Measurements from ENCODE around the gene MADD.

The MADD gene

GRCh38 chr11:47257177-47257516 lies 12.8 kb upstream of the MADD start:
- H3K27ac ChIP-seq (replicated peaks): no peak overlapping the region
- TF ChIP-seq CTCF (IDR thresholded peaks at IDR 0.05; ENCODE audit: insufficient read depth, low read length): no peak
- TF ChIP-seq POLR2AphosphoS5 (IDR thresholded peaks at IDR 0.05; ENCODE audit: low read depth): no peak
- TF ChIP-seq GABPA (IDR thresholded peaks at IDR 0.05; ENCODE audit: low read depth): no peak
- no peak for TF ChIP-seq SPI1 (IDR thresholded peaks at IDR 0.05; ENCODE audit: borderline replicate concordance, low read depth)
- no peak for TF ChIP-seq REST (IDR thresholded peaks at IDR 0.05; ENCODE audit: insufficient replicate concordance, low read depth)

GRCh38 chr11:47257517-47258316 lies 12.2 kb upstream of the MADD start, which contains the start of gene NR1H3:
Gene NR1H3, plus strand, starts transcription at chr11:47257996. Its CDS starts 1,221 bp downstream, at chr11:47259217.
- Histone ChIP-seq H3K27me3 (ENCODE audit: insufficient read depth, poor library complexity, severe bottlenecking) (no peaks in the 10 kb centered on the region), H3K27ac (replicated peaks) (no peak within 1 kb of the TSS), H3K4me3 (replicated peaks; ENCODE audit: insufficient read depth, low read length) (no peak within 1 kb of the TSS)
- DNase-seq (ENCODE audit: low read depth in 1 of 2, low spot score in 1 of 2): peak in 1 of 2 experiments; percentile 50
- TF ChIP-seq GABPA (IDR thresholded peaks at IDR 0.05; ENCODE audit: low read depth) (no peak), SPI1 (IDR thresholded peaks at IDR 0.05; ENCODE audit: borderline replicate concordance, low read depth) (no peak), REST (IDR thresholded peaks at IDR 0.05; ENCODE audit: insufficient replicate concordance, low read depth) (no peak), POLR2AphosphoS5 (IDR thresholded peaks at IDR 0.05; ENCODE audit: low read depth) (no peak), CTCF (IDR thresholded peaks at IDR 0.05; ENCODE audit: insufficient read depth, low read length) (no peak)

More at GRCh38 chr11:47257177-47257516, 12.8 kb upstream of the MADD start:
- Histone ChIP-seq H3K27me3 (ENCODE audit: insufficient read depth, poor library complexity, severe bottlenecking) (no peaks in the 10 kb centered on the region), H3K4me3 (replicated peaks; ENCODE audit: insufficient read depth, low read length) (no peak overlapping the region)
- no peak for DNase-seq (ENCODE audit: low read depth in 1 of 2, low spot score in 1 of 2)

- no peak for DNase-seq (ENCODE audit: low read depth in 1 of 2, low spot score in 1 of 2)
- H3K27ac ChIP-seq (replicated peaks): no peak overlapping the region
- no peak for TF ChIP-seq POLR2AphosphoS5 (IDR thresholded peaks at IDR 0.05; ENCODE audit: low read depth)
- TF ChIP-seq GABPA (IDR thresholded peaks at IDR 0.05; ENCODE audit: low read depth): no peak
- TF ChIP-seq SPI1 (IDR thresholded peaks at IDR 0.05; ENCODE audit: borderline replicate concordance, low read depth): no peak
- no peak for TF ChIP-seq REST (IDR thresholded peaks at IDR 0.05; ENCODE audit: insufficient replicate concordance, low read depth)
- no peak for TF ChIP-seq CTCF (IDR thresholded peaks at IDR 0.05; ENCODE audit: insufficient read depth, low read length)
- no peaks in the 10 kb centered on the region for H3K27me3 ChIP-seq (ENCODE audit: insufficient read depth, poor library complexity, severe bottlenecking)
- H3K4me3 ChIP-seq (replicated peaks; ENCODE audit: insufficient read depth, low read length): no peak overlapping the region
Observed at GRCh38 chr11:47258317-47258902, 11.5 kb upstream of the MADD start.
